Measurements from ENCODE around the gene EFHD2. TPM values are rescaled to one million over a fixed set of nuclear protein-coding genes. Genes with fewer than 3 reads are reported as not detected.
A peak's percentile ranks its signal among the peaks of the same experiment; 100 is the strongest.
"Not testable (repeated sequence)": the region's sequence is repeated elsewhere in the genome, so short reads cannot be mapped to it uniquely, and the experiment has no call there.

Gene EFHD2
- total and polyA plus RNA-seq, 2 experiments from 2014 or later: 43.9 to 58.2 TPM

- no peak for TF ChIP-seq CTCF (IDR thresholded peaks at IDR 0.05; ENCODE audit: low read depth, low read length)
- Histone ChIP-seq H3K27ac (no peak overlapping the region), H3K27me3 (no peaks in the 10 kb centered on the region), H3K4me1 (ENCODE audit: low read depth) (peaks cover 9% of the 10 kb centered on the region), H3K36me3 (no peaks in the 10 kb centered on the region), H3K9me3 (ENCODE audit: low read depth) (no peaks in the 10 kb centered on the region), H3K4me3 (no peak overlapping the region)
- peak in 1 of 2 donors; percentile 60 for DNase-seq (ENCODE audit: low read depth in 1 of 2, low spot score in 1 of 2)
These were observed 45.8 kb downstream of the EFHD2 start for GRCh38 chr1:15455522-15455921.

GRCh38 chr1:15456313-15456954 is 46.7 kb downstream of the EFHD2 start, which contains the start of gene CELA2A:
Gene CELA2A, plus strand, starts transcription at chr1:15456732. Its CDS starts 22 bp downstream, at chr1:15456754.
- H3K27me3 ChIP-seq: no peaks in the 10 kb centered on the region
- no peak within 1 kb of the TSS for H3K27ac ChIP-seq
- peaks cover 9% of the 10 kb centered on the region for H3K4me1 ChIP-seq (ENCODE audit: low read depth)
- H3K36me3 ChIP-seq: no peaks in the 10 kb centered on the region
- no peak for DNase-seq (ENCODE audit: low read depth in 1 of 2, low spot score in 1 of 2)
- no peak for TF ChIP-seq CTCF (IDR thresholded peaks at IDR 0.05; ENCODE audit: low read depth, low read length)
- no peaks in the 10 kb centered on the region for H3K9me3 ChIP-seq (ENCODE audit: low read depth)
- H3K4me3 ChIP-seq: no peak within 1 kb of the TSS

GRCh38 chr1:15457585-15457984 is 47.9 kb downstream of the EFHD2 start:
- H3K27ac ChIP-seq: no peak overlapping the region
- H3K9me3 ChIP-seq (ENCODE audit: low read depth): no peaks in the 10 kb centered on the region
- no peak overlapping the region for H3K4me3 ChIP-seq
- TF ChIP-seq CTCF (IDR thresholded peaks at IDR 0.05; ENCODE audit: low read depth, low read length): no peak
- H3K36me3 ChIP-seq: no peaks in the 10 kb centered on the region
- H3K4me1 ChIP-seq (ENCODE audit: low read depth): peaks cover 9% of the 10 kb centered on the region
- no peak for DNase-seq (ENCODE audit: low read depth in 1 of 2, low spot score in 1 of 2)
- no peaks in the 10 kb centered on the region for H3K27me3 ChIP-seq

- not testable (repeated sequence) for H3K36me3 ChIP-seq; H3K27me3 ChIP-seq; H3K27ac ChIP-seq; H3K4me3 ChIP-seq; DNase-seq (ENCODE audit: low read depth in 1 of 2, low spot score in 1 of 2); H3K9me3 ChIP-seq (ENCODE audit: low read depth)
- peaks cover 15% of the 10 kb centered on the region for H3K4me1 ChIP-seq (ENCODE audit: low read depth)
These were observed 48.7 kb downstream of the EFHD2 start for GRCh38 chr1:15458388-15458787.

GRCh38 chr1:15459771-15460707 is 50.4 kb downstream of the EFHD2 start:
- no peaks in the 10 kb centered on the region for H3K9me3 ChIP-seq (ENCODE audit: low read depth)
- H3K27ac ChIP-seq: no peak overlapping the region
- no peak for TF ChIP-seq CTCF (IDR thresholded peaks at IDR 0.05; ENCODE audit: low read depth, low read length)
- H3K27me3 ChIP-seq: no peaks in the 10 kb centered on the region
- H3K4me1 ChIP-seq (ENCODE audit: low read depth): peaks cover 20% of the 10 kb centered on the region
- H3K4me3 ChIP-seq: no peak overlapping the region
- H3K36me3 ChIP-seq: no peaks in the 10 kb centered on the region
- DNase-seq (ENCODE audit: low read depth in 1 of 2, low spot score in 1 of 2): no peak

GRCh38 chr1:15460708-15461095 is 51.0 kb downstream of the EFHD2 start:
- Histone ChIP-seq H3K4me1 (ENCODE audit: low read depth) (peaks cover 20% of the 10 kb centered on the region), H3K4me3 (no peak overlapping the region), H3K36me3 (no peaks in the 10 kb centered on the region), H3K27ac (no peak overlapping the region), H3K27me3 (no peaks in the 10 kb centered on the region), H3K9me3 (ENCODE audit: low read depth) (no peaks in the 10 kb centered on the region)
- no peak for TF ChIP-seq CTCF (IDR thresholded peaks at IDR 0.05; ENCODE audit: low read depth, low read length)
- DNase-seq (ENCODE audit: low read depth in 1 of 2, low spot score in 1 of 2): no peak

GRCh38 chr1:15463064-15463800 is 53.5 kb downstream of the EFHD2 start:
- peak overlapping the region; percentile 13 for H3K27ac ChIP-seq
- DNase-seq (ENCODE audit: low read depth in 1 of 2, low spot score in 1 of 2): peak in 1 of 2 donors; percentile 21
- not testable (repeated sequence) for H3K4me3 ChIP-seq; H3K36me3 ChIP-seq; H3K9me3 ChIP-seq (ENCODE audit: low read depth); H3K27me3 ChIP-seq
- peaks cover 17% of the 10 kb centered on the region for H3K4me1 ChIP-seq (ENCODE audit: low read depth)

GRCh38 chr1:15463926-15464322 is 54.2 kb downstream of the EFHD2 start:
- H3K27ac ChIP-seq; H3K9me3 ChIP-seq (ENCODE audit: low read depth); H3K4me3 ChIP-seq; DNase-seq (ENCODE audit: low read depth in 1 of 2, low spot score in 1 of 2); H3K27me3 ChIP-seq; H3K36me3 ChIP-seq: not testable (repeated sequence)
- H3K4me1 ChIP-seq (ENCODE audit: low read depth): peaks cover 14% of the 10 kb centered on the region

Data from cardiac muscle cell (in vitro differentiated cells and primary cell).